Prostate gland (tissue), 2 donors: ENCODE measurements around the gene EIF4G3.

Experiments used
- CTCF ChIP-seq, 4 experiments: fragments of 200-600 bp in 2 of 4; fragments of 450-650 bp in 2 of 4; sonication (generic) in 2 of 4; IDR thresholded peaks; 1 replicate in 3 of 4; 2 replicates in 1 of 4; pipeline ENCODE4 v1.5.1; 2016 to 2019; ENCODE audit warnings: antibody characterized with exemption in 4 of 4, mild to moderate bottlenecking in 2 of 4, moderate library complexity in 2 of 4
- POLR2AphosphoS5 ChIP-seq: sonication (generic); formaldehyde crosslinking; IDR thresholded peaks from one replicate; pipeline ENCODE4 v1.6.1; 2017; ENCODE audit warnings: antibody characterized with exemption

- TF ChIP-seq CTCF (IDR thresholded peaks at IDR 0.05) = no peak
- TF ChIP-seq POLR2AphosphoS5 = no peak
Measured at GRCh38 chr1:21149855-21150432, 26.8 kb downstream of the EIF4G3 start.
